Gastrocnemius medialis (tissue), 4 donors: ENCODE results near the gene LRRC18. TPM values are rescaled to one million over a fixed set of nuclear protein-coding genes. Genes with fewer than 3 reads are reported as not detected.

Source experiments
- ATAC-seq, 2 donors: fragments of 150-250 bp; one replicate each; pipeline ENCODE4 v1.9.1; 2016
- DNase-seq, 2 donors: peaks; one replicate each; pipeline ENCODE4 v3.0.0-alpha.2; 2019
- H3K27ac ChIP-seq, 4 donors: fragments of 200-600 bp; sonication (generic); 1 replicate in 1 of 4; 2 replicates in 3 of 4; pipeline ENCODE4 v1.5.1; 2016 to 2018; ENCODE audit warnings: mild to moderate bottlenecking in 2 of 4, moderate library complexity in 1 of 4
- H3K27me3 ChIP-seq, 3 donors: fragments of 200-600 bp; sonication (generic) in 2 of 3; 1 replicate in 1 of 3; 2 replicates in 2 of 3; pipeline versions ENCODE4 v1.5.1 to v1.6.0; 2016 to 2019; ENCODE audit warnings: mild to moderate bottlenecking in 1 of 3, moderate library complexity in 1 of 3
- H3K36me3 ChIP-seq, 2 donors: fragments of 200-600 bp; sonication (generic) in 1 of 2; one replicate each; pipeline ENCODE4 v1.5.1; 2017 to 2018
- H3K4me1 ChIP-seq, 2 donors: fragments of 200-600 bp; sonication (generic) in 1 of 2; one replicate each; pipeline ENCODE4 v1.5.1; 2016 to 2017; ENCODE audit warnings: mild to moderate bottlenecking in 2 of 2
- H3K4me3 ChIP-seq, 4 donors: fragments of 200-600 bp; sonication (generic) in 3 of 4; 1 replicate in 1 of 4; 2 replicates in 3 of 4; pipeline ENCODE4 v1.5.1; 2016 to 2019; ENCODE audit warnings: mild to moderate bottlenecking in 2 of 4
- H3K9me3 ChIP-seq, 3 donors: fragments of 200-600 bp; sonication (generic) in 2 of 3; 1 replicate in 1 of 3; 2 replicates in 2 of 3; pipeline ENCODE4 v1.5.1; 2016 to 2019
- CTCF ChIP-seq, 5 experiments: fragments of 450-650 bp in 3 of 5; fragments of 200-600 bp in 2 of 5; sonication (generic) in 2 of 5; IDR thresholded peaks in 4 of 5; conservative IDR thresholded peaks in 1 of 5; 1 replicate in 4 of 5; 2 replicates in 1 of 5; pipeline ENCODE4 v1.5.1; 2016 to 2019; ENCODE audit warnings: antibody characterized with exemption in 5 of 5, mild to moderate bottlenecking in 3 of 5, moderate library complexity in 3 of 5
- POLR2A ChIP-seq, 2 donors: fragments of 450-650 bp; IDR thresholded peaks; one replicate each; pipeline ENCODE4 v1.6.1; 2017; ENCODE audit warnings: antibody characterized with exemption in 2 of 2, mild to moderate bottlenecking in 2 of 2, moderate library complexity in 2 of 2
- in situ Hi-C, 4 donors: fragments of 200-750 bp; cut with MboI; loops; one replicate each; pipeline versions ENCODE4 v1.15.0 to v1.8.0; 2017; ENCODE audit warnings: low sequenced_read_pairs in 4 of 4
- intact Hi-C: fragments of 100-400 bp; cut with DNase I; formaldehyde crosslinking; loops from one replicate; pipeline ENCODE4 v1.15.1; 2023; ENCODE audit warnings: low total_unique reads
- total RNA-seq, 4 donors: library from RNA; depleted of rRNA; stranded (reverse); fragments of >200 nt; gene quantifications; one replicate each; pipeline versions ENCODE4 v1.1.0 to v1.2.3, GENCODE V29; 2016

Gene LRRC18
- total RNA-seq, 4 donors from 2014 or later = not detected

DNA sequence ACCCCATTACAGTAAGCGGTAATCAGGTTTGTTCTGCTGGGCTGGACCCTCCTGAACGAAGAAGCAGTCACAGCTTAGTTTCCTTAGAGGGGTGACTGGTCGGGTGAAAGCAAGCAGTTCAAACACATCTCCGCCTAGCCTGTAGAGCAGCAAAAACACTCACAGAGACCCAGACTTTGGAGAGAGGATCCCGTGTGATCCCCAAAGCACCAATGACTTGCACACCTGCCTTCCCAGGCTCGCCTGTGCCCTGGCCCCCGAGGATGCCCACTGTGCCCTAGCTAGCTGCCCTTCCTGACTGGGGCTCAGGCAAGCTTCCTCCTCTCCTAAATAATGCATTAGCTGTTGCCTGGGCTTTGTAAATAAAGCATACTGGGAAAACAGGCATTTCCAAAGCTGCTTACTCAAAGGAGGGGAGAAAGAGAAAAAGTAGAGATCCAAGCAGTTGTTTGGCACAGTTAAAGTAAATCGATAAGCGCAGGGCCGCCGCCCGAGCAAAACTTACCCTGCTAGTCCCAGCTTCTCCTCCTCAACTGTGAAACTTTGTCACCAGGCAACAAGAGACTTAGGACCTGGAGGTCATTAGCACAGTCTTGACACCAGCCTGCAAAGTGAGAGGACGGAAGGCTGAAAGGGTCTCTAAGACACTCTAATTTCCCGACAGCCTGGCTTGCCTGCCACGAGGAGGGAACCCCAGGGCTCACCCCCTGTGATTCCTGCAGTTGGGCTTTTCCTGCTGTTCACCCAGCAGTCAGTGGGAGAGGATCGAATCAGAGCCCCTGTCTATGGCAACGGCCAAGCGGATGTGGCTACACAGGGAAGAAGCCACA, 4.8 kb downstream of the LRRC18 start:
- no peak for DNase-seq

DNA sequence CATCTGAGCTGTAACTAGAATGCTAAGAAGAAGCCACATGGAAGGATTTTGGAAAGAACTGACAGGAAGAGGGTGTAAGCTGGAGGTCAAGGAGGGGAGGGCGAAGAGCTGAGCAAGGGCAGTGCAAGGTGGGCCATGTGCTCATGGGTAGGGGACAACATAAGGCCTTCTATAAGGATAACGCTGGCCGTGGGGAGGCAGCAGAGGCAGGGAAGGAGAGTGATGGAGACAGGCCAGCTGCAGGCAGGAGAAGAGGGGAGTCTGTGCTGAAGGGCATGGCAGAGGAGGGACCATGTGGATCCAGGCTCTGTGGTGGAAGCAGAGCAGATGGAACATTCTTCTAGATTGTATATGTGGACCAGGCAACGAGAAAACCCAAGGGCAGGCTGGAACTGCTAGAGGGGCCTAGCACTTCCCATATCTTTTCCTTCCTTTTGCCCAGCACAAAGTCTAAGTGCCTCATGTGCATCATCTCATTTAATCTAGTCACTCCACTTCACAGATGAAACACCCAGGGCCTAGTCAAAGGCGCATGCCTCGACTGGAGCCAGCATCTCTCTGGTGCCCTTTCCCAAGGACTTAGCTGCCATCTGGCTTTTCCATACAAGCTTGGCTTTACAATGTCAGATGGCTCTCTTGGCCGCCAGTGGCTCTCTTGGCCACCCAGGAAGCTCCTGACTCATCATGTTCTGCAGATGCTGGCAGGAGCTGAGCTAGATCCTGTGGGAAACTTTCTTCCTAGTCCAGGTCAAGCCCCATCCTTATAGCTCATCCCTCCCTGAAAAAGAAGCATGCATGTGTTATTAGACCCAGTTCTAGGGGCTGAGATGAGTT, 6.6 kb downstream of the LRRC18 start:
- no peak overlapping the region for H3K4me3 ChIP-seq
- no peaks in the 10 kb centered on the region for H3K9me3 ChIP-seq
- H3K27me3 ChIP-seq = no peaks in the 10 kb centered on the region
- intact Hi-C loops = no loop called here
- DNase-seq (no peak), ATAC-seq (no peak)
- in situ Hi-C loops = no loop called here
- H3K36me3 ChIP-seq = no peaks in the 10 kb centered on the region
- no peak overlapping the region for H3K27ac ChIP-seq
- no peak for TF ChIP-seq CTCF (IDR thresholded peaks at IDR 0.05 in 4 of 5, conservative IDR thresholded peaks at IDR 0.05 in 1 of 5)
- TF ChIP-seq POLR2A (IDR thresholded peaks at IDR 0.05) = no peak
- no peaks in the 10 kb centered on the region for H3K4me1 ChIP-seq

More for the DNA sequence above, 4.8 kb downstream of the LRRC18 start:
- ATAC-seq = no peak
- H3K27ac ChIP-seq = no peak overlapping the region
- no peaks in the 10 kb centered on the region for H3K27me3 ChIP-seq
- H3K4me1 ChIP-seq = no peaks in the 10 kb centered on the region
- no peaks in the 10 kb centered on the region for H3K9me3 ChIP-seq
- H3K36me3 ChIP-seq = no peaks in the 10 kb centered on the region
- intact Hi-C loops (no loop called here), in situ Hi-C loops (no loop called here)
- no peak overlapping the region for H3K4me3 ChIP-seq
- TF ChIP-seq POLR2A (IDR thresholded peaks at IDR 0.05) = no peak
- no peak for TF ChIP-seq CTCF (IDR thresholded peaks at IDR 0.05 in 4 of 5, conservative IDR thresholded peaks at IDR 0.05 in 1 of 5)

DNA sequence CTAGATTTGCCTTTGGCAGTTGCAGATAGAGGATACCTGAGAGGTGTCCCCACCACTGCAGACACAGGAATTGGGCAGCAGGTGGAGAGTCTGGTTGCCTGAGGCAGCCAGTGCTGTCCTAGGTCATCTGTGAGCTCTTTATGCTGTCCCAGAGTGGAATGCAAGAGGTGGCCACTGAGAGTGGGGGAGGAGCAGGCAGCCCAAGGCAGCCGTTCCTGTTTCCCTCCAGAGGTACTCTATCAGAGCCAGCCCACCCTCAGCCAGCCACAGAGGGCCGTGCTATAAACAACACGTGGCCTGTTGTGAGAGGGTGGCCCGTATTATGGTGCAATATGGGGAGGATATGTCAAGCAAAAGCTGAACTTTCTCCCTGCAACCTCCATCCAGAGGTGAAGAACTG, 8.5 kb downstream of the LRRC18 start:
- TF ChIP-seq CTCF (IDR thresholded peaks at IDR 0.05 in 4 of 5, conservative IDR thresholded peaks at IDR 0.05 in 1 of 5) (no peak), POLR2A (IDR thresholded peaks at IDR 0.05) (no peak)
- H3K9me3 ChIP-seq = no peaks in the 10 kb centered on the region
- DNase-seq = no peak
- no peak overlapping the region for H3K27ac ChIP-seq
- H3K4me1 ChIP-seq = no peaks in the 10 kb centered on the region
- no peaks in the 10 kb centered on the region for H3K36me3 ChIP-seq
- no peaks in the 10 kb centered on the region for H3K27me3 ChIP-seq
- intact Hi-C loops = no loop called here
- H3K4me3 ChIP-seq = no peak overlapping the region
- ATAC-seq = no peak
- in situ Hi-C loops = no loop called here

- H3K36me3 ChIP-seq = no peaks in the 10 kb centered on the region
- H3K27ac ChIP-seq = no peak overlapping the region
- ATAC-seq = no peak
- no peak overlapping the region for H3K4me3 ChIP-seq
- in situ Hi-C loops = no loop called here
- no peak for DNase-seq
- H3K4me1 ChIP-seq = no peaks in the 10 kb centered on the region
- H3K9me3 ChIP-seq = no peaks in the 10 kb centered on the region
- TF ChIP-seq POLR2A (IDR thresholded peaks at IDR 0.05) = no peak
- TF ChIP-seq CTCF (IDR thresholded peaks at IDR 0.05 in 4 of 5, conservative IDR thresholded peaks at IDR 0.05 in 1 of 5) = no peak
- H3K27me3 ChIP-seq = no peaks in the 10 kb centered on the region
- intact Hi-C loops = no loop called here
These were observed 10.1 kb downstream of the LRRC18 start for GRCh38 chr10:48929413-48929990.
